Endothelial cell of hepatic sinusoid (primary cell): ENCODE data around the gene AKAP7.

ENCODE experiments used
- in situ Hi-C: cut with HindIII; loops from 2 replicates; pipeline ENCODE4 v1.10.0; 2017; ENCODE audit warnings: low sequenced_read_pairs

Gene AKAP7

GRCh38 chr6:131132360-131132759 is 2.9 kb upstream of the AKAP7 start:
- in situ Hi-C loops, result no loop called here

GRCh38 chr6:131134220-131134979 is 867 bp upstream of the AKAP7 start:
- in situ Hi-C loops, result no loop called here

- in situ Hi-C loops, result no loop called here
These were observed 355 bp upstream of the AKAP7 start for GRCh38 chr6:131134980-131135243.

GRCh38 chr6:131136021-131136786 is 937 bp downstream of the AKAP7 start:
- in situ Hi-C loops, result no loop called here

GRCh38 chr6:131139599-131139998 is 4.3 kb downstream of the AKAP7 start:
- in situ Hi-C loops, result no loop called here

GRCh38 chr6:131143319-131143718 is 8.1 kb downstream of the AKAP7 start:
- in situ Hi-C loops, result no loop called here

- in situ Hi-C loops, result no loop called here
These were observed 11.6 kb downstream of the AKAP7 start for GRCh38 chr6:131146865-131147264.

- in situ Hi-C loops, result no loop called here
These were observed 21.1 kb downstream of the AKAP7 start for GRCh38 chr6:131156411-131156810.

GRCh38 chr6:131159578-131159977 is 24.3 kb downstream of the AKAP7 start:
- in situ Hi-C loops, result no loop called here

- in situ Hi-C loops, result no loop called here
These were observed 25.0 kb downstream of the AKAP7 start for GRCh38 chr6:131160254-131160758.

- in situ Hi-C loops, result no loop called here
These were observed 26.7 kb downstream of the AKAP7 start for GRCh38 chr6:131161987-131162386.

- in situ Hi-C loops, result no loop called here
These were observed 28.6 kb downstream of the AKAP7 start for GRCh38 chr6:131163886-131164285.

- in situ Hi-C loops, result no loop called here
These were observed 29.2 kb downstream of the AKAP7 start for GRCh38 chr6:131164506-131164905.

- in situ Hi-C loops, result no loop called here
These were observed 32.5 kb downstream of the AKAP7 start for GRCh38 chr6:131167773-131168172.

- in situ Hi-C loops, result no loop called here
These were observed 34.3 kb downstream of the AKAP7 start for GRCh38 chr6:131169613-131170012.

- in situ Hi-C loops, result no loop called here
These were observed 37.0 kb downstream of the AKAP7 start for GRCh38 chr6:131172222-131172621.

GRCh38 chr6:131173680-131174079 is 38.4 kb downstream of the AKAP7 start:
- in situ Hi-C loops, result no loop called here

- in situ Hi-C loops, result loop anchor here (25.0 kb wide), 1 partner anchor 362 kb away; no protein-coding TSS in a partner anchor
These were observed 40.3 kb downstream of the AKAP7 start for GRCh38 chr6:131175564-131175963.

- in situ Hi-C loops, result loop anchor here (25.0 kb wide), 1 partner anchor 359 kb away; no protein-coding TSS in a partner anchor
These were observed 42.7 kb downstream of the AKAP7 start for GRCh38 chr6:131177996-131178395.

- in situ Hi-C loops, result loop anchor here (25.0 kb wide), 1 partner anchor 354 kb away; no protein-coding TSS in a partner anchor
These were observed 47.7 kb downstream of the AKAP7 start for GRCh38 chr6:131182991-131183425.

GRCh38 chr6:131183427-131184095 is 48.3 kb downstream of the AKAP7 start:
- in situ Hi-C loops, result loop anchor here (25.0 kb wide), 1 partner anchor 354 kb away; no protein-coding TSS in a partner anchor
